OCI-LY7 (cell line): ENCODE results near the gene ZDHHC8. TPM values are rescaled to one million over a fixed set of nuclear protein-coding genes. Genes with fewer than 3 reads are reported as not detected.

Source experiments
- BruUV-seq: library from RNA; stranded (reverse); fragments of 400-500 nt; replicated peaks from 2 replicates; lab custom pipeline; 2021; lab: Mats Ljungman, UMichigan
- CTCF ChIA-PET: fragments of 300-600 bp; sonication (Branson Sonifier 250); formaldehyde crosslinking; loops from one replicate; lab custom pipeline; 2022; ENCODE audit warnings: antibody characterized with exemption; ENCODE audit not compliant: unreplicated experiment; lab: Charles Lee
- POLR2A ChIA-PET: fragments of 300-600 bp; sonication (Branson Sonifier 250); formaldehyde crosslinking; loops from one replicate; lab custom pipeline; 2022; ENCODE audit warnings: antibody characterized with exemption; lab: Charles Lee
- DNase-seq: peaks from one replicate; pipeline ENCODE4 v3.0.0-alpha.2; 2015; ENCODE audit warnings: low spot score
- H2AFZ ChIP-seq: fragments of 200-600 bp; sonication (generic), shearing (Covaris generic); 2 replicates; pipeline ENCODE4 v1.6.1; 2014; ENCODE audit warnings: mild to moderate bottlenecking, antibody characterized with exemption, low read length, moderate library complexity
- H3K27ac ChIP-seq: fragments of 200-600 bp; sonication (generic); 2 replicates; pipeline ENCODE4 v1.5.1; 2014; ENCODE audit warnings: mixed run types, low read depth, mild to moderate bottlenecking, moderate library complexity, low read length, inconsistent platforms; ENCODE audit not compliant: poor library complexity, severe bottlenecking
- H3K36me3 ChIP-seq: fragments of 200-600 bp; sonication (generic); 2 replicates; pipeline ENCODE4 v1.6.1; 2014; ENCODE audit warnings: mild to moderate bottlenecking, antibody characterized with exemption, low read length, moderate library complexity, mixed read lengths; ENCODE audit not compliant: insufficient read depth
- H3K4me1 ChIP-seq: fragments of 200-600 bp; sonication (generic); 2 replicates; pipeline ENCODE4 v1.5.1; 2014; ENCODE audit warnings: mild to moderate bottlenecking, low read length; ENCODE audit not compliant: insufficient read depth, poor library complexity, severe bottlenecking
- H3K4me2 ChIP-seq: fragments of 200-600 bp; sonication (generic); 2 replicates; pipeline ENCODE4 v1.6.1; 2014; ENCODE audit warnings: mild to moderate bottlenecking, low read length
- H3K4me3 ChIP-seq: fragments of 200-600 bp; sonication (generic); 2 replicates; pipeline ENCODE4 v1.5.1; 2014; ENCODE audit warnings: mild to moderate bottlenecking, low read depth, low read length; ENCODE audit not compliant: poor library complexity, severe bottlenecking
- H3K79me2 ChIP-seq: fragments of 200-600 bp; sonication (generic); 2 replicates; pipeline ENCODE4 v1.6.1; 2016; ENCODE audit warnings: low read depth, mild to moderate bottlenecking, low read length, moderate library complexity, mixed read lengths; ENCODE audit not compliant: insufficient read depth
- H3K9me2 ChIP-seq: fragments of 200-600 bp; sonication (generic); 2 replicates; pipeline ENCODE4 v1.6.1; 2016; ENCODE audit warnings: mild to moderate bottlenecking, low read length, mixed read lengths; ENCODE audit not compliant: insufficient read depth
- H3K9me3 ChIP-seq: fragments of 200-600 bp; sonication (generic); 2 replicates; pipeline ENCODE4 v1.6.1; 2014; ENCODE audit warnings: mild to moderate bottlenecking, mixed run types, low read length, mixed read lengths
- H4K20me1 ChIP-seq: fragments of 200-600 bp; sonication (generic); 2 replicates; pipeline ENCODE4 v1.6.1; 2014; ENCODE audit warnings: mild to moderate bottlenecking, antibody characterized with exemption, low read length, moderate library complexity, mixed read lengths; ENCODE audit not compliant: insufficient read depth
- CTCF ChIP-seq: fragments of 200-600 bp; sonication (generic); conservative IDR thresholded peaks from 2 replicates; pipeline ENCODE4 v1.5.1; 2014; ENCODE audit warnings: mild to moderate bottlenecking, antibody characterized with exemption, low read length, moderate library complexity, mixed read lengths
- EZH2phosphoT487 ChIP-seq: fragments of 200-600 bp; sonication (generic); IDR thresholded peaks from 2 replicates; pipeline ENCODE4 v1.6.1; 2018; ENCODE audit warnings: low read depth, borderline replicate concordance, mild to moderate bottlenecking, mixed run types, antibody characterized with exemption, low read length, moderate library complexity, mixed read lengths
- intact Hi-C: fragments of 100-400 bp; cut with micrococcal nuclease; formaldehyde crosslinking; loops from one replicate; pipeline ENCODE4 v1.10.0; 2022; ENCODE audit not compliant: unreplicated experiment
- total RNA-seq, 2 experiments: library from RNA; depleted of rRNA in 1 of 2; stranded (reverse); fragments of >200 nt in 1 of 2; shearing (Covaris generic) in 1 of 2; gene quantifications; 2 replicates each; pipeline ENCODE4 v1.2.3, GENCODE V29; 2014 to 2022

ZDHHC8 gene
- total RNA-seq, 2 experiments from 2014 or later: 2.3 to 16.7 TPM

GRCh38 chr22:20096574-20097420 is 34.8 kb upstream of the ZDHHC8 start:
- Histone ChIP-seq H3K9me3 (peaks cover 10% of the 10 kb centered on the region; the same call in 1 of the 2 replicates), H3K4me1 (no peaks in the 10 kb centered on the region), H3K4me2 (no peak overlapping the region), H3K36me3 (peaks cover 95% of the 10 kb centered on the region), H3K79me2 (no peaks in the 10 kb centered on the region), H3K4me3 (no peak overlapping the region), H2AFZ (no peak overlapping the region), H4K20me1 (no peaks in the 10 kb centered on the region), H3K27ac (no peak overlapping the region), H3K9me2 (no peaks in the 10 kb centered on the region)
- POLR2A ChIA-PET: no interaction called here
- CTCF ChIA-PET: no interaction called here
- no TSS peak for BruUV-seq
- DNase-seq: no peak
- no peak for TF ChIP-seq CTCF
- TF ChIP-seq EZH2phosphoT487: no peak
- intact Hi-C loops: no loop called here

DNA sequence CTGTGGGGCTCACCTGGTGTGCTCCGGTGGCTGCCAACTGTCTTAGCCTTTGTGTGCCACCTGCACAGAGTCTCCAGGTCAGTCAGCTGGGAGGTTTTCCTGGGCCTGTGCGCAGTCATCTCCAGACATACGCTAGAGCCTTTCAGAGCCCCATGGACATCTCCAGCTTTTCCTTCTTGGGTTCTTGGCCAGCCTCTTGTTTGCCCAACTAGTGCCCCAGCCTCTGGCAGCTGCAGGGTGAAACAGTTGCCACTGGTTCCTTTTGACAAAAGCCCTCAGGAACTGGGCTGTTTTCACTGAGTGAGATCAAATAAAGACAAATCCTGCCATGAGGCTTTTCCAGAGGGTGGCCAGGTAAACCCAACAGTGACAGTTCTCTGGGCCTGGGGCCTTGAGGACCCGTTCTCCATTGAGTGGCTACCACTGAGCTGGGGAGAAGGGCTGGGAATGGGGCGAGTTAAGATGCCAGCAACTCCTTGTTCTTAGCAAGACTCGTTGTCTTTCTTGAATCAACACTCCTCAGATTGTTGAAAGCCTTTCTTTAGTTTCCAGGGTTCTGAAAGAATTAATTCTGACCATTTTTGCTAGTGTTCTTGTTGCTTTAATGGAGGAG is 32.4 kb upstream of the ZDHHC8 start:
- Histone ChIP-seq H2AFZ (no peak overlapping the region), H3K9me3 (peaks cover 10% of the 10 kb centered on the region; the same call in 1 of the 2 replicates), H4K20me1 (no peaks in the 10 kb centered on the region), H3K79me2 (no peaks in the 10 kb centered on the region), H3K9me2 (no peaks in the 10 kb centered on the region), H3K4me1 (no peaks in the 10 kb centered on the region), H3K4me3 (no peak overlapping the region), H3K27ac (no peak overlapping the region), H3K36me3 (peaks cover 88% of the 10 kb centered on the region), H3K4me2 (no peak overlapping the region)
- BruUV-seq: no TSS peak
- ChIA-PET POLR2A (interaction anchor here (0.6 kb wide), 1 partner anchor 30 kb away, joined by 4 read pairs; no protein-coding TSS in a partner anchor), CTCF (no interaction called here)
- no peak for TF ChIP-seq EZH2phosphoT487
- no peak for TF ChIP-seq CTCF
- intact Hi-C loops: no loop called here
- DNase-seq: no peak
